Measurements from ENCODE around the gene SMARCD1.

GRCh38 chr12:50040657-50041056 lies 44.5 kb upstream of the SMARCD1 start:
- no peak for TF ChIP-seq CTCF (IDR thresholded peaks at IDR 0.05)
- TF ChIP-seq POLR2A (IDR thresholded peaks at IDR 0.05), result no peak
- TF ChIP-seq EP300 (IDR thresholded peaks at IDR 0.05), result no peak
- TF ChIP-seq POLR2AphosphoS5 (IDR thresholded peaks at IDR 0.05), result no peak

Measured in upper lobe of left lung (tissue), 4 donors.